ENCODE results near the gene STYXL1. TPM values are rescaled to one million over a fixed set of nuclear protein-coding genes. Genes with fewer than 3 reads are reported as not detected.
"Not testable (repeated sequence)": the region's sequence is repeated elsewhere in the genome, so short reads cannot be mapped to it uniquely, and the experiment has no call there.

Gene STYXL1, protein sequence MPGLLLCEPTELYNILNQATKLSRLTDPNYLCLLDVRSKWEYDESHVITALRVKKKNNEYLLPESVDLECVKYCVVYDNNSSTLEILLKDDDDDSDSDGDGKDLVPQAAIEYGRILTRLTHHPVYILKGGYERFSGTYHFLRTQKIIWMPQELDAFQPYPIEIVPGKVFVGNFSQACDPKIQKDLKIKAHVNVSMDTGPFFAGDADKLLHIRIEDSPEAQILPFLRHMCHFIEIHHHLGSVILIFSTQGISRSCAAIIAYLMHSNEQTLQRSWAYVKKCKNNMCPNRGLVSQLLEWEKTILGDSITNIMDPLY
- 18.4 TPM for total RNA-seq

DNA sequence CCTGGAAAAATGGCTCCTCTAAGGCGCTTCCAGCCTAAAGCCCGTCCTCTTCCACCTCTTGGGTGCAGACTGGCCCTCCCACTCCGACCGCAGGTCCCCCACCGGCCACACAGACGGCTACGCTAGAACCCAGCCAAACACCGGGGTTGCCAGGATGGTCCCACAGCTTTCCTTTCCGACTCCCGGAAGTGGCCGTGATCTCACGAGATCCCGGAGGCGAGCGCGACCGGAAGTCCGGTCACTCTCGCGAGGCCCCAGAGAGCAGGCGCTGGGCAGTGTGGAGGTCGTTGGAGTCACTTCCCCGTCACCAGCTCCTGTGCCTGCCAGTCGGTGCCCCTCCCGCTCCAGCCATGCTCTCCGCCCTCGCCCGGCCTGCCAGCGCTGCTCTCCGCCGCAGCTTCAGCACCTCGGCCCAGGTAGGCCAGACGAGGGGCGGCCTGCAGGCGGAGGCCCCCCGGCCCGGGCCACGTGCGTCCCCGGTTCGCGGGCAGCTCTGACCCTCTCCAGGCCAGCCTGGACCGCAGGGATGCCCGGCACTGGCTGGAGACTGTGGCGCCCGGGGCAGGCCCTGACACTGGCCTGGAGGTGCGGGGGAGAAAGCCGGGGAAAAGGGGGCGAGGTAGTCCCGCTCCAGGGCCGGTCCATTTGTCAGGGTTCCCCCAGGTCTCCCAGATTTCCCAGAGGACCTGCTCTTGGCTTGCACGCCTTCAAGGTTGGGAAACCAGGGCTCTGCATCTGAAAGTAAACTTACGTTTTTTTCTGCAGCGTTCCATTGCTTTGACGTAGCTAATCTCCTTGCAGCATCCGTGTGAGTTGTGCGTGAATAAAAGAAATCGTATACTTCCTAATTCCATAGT lies at the start of gene STYXL1, which contains the start of gene MDH2:
TSS of gene STYXL1 (minus strand) at position 190 of the 857 bp plus-strand sequence. CDS start 17,477 bp downstream, outside the sequence.
TSS of gene MDH2 (plus strand) at position 296 of the 857 bp plus-strand sequence. CDS start at position 351, 55 bp downstream.
- peak; percentile 90 for DNase-seq

DNA sequence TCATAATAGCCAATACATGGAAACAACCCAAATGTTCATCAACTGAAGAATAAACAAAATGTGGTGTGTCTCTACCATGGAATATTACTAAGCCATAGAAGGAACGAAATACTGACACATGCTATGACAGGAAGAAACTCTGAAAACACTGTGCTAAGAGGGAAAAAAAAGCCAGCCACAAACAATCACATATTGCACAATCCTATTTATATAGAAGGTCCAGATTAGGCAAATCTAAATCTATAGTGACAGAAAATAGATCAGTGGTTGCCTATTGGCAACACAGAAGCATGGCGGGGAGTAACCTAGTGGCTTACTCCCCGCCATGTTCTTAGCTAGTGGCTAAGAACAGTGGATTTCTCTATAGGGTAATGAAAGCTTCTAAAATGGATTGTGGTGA lies 48.1 kb upstream of the STYXL1 start:
- no peak for DNase-seq

DNA sequence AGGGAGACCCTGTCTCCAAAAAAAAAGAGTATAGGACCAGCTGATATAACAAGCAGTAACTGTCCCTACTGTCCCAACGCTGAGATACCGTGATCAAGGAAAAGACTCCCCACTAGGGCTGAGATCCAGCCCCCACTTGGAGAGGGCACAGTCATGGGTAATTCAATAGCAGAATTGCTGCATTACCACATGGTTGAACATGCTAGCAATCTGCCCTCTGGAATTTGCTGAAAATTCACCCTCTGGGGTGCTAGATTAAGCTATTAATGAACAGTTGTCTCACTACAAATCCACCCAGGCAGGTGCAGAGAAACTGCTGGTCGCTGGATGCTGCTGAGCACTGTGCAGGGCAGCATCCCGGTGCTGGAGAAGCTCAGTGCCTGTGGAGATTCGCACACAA lies 46.5 kb upstream of the STYXL1 start:
- DNase-seq = not testable (repeated sequence)

DNA sequence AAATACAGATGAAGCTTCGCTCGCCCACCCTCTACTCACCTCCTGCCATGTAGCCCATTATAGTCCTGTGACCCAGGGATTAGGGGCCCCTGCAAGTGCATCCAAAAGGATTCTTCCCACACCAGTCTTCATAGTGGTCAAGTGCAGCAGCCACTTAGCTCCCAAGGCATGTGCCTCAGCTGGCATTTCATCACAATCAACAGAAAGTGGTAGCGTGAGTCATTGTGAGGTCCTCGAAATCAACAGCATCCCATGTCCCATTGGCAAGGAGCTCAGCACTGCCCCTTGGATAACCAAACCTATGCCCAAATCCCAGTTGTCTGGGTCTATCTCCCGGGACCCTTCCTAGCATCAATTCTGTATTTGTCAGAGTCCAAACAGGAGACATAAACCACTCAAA lies 45.7 kb upstream of the STYXL1 start:
- not testable (repeated sequence) for DNase-seq

DNA sequence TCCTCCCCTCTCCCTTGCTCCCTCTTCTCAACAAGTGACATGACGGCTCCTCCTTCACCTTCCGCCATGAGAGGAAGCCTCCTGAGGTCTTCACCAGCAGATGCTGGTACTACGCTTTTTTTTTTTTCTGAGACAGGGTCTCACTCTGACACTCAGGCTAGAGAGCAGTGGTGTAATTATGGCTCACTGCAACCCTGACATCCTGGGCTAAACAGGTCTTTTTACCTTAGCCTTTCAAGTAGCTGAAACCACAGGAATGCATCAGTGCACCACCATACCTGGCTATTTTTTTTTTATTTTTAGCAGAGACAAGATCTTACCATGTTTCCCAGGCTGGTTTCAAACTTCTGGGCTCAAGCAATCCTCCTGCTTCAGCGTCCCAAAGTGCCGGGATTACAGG lies 43.7 kb upstream of the STYXL1 start:
- no peak for DNase-seq

DNA sequence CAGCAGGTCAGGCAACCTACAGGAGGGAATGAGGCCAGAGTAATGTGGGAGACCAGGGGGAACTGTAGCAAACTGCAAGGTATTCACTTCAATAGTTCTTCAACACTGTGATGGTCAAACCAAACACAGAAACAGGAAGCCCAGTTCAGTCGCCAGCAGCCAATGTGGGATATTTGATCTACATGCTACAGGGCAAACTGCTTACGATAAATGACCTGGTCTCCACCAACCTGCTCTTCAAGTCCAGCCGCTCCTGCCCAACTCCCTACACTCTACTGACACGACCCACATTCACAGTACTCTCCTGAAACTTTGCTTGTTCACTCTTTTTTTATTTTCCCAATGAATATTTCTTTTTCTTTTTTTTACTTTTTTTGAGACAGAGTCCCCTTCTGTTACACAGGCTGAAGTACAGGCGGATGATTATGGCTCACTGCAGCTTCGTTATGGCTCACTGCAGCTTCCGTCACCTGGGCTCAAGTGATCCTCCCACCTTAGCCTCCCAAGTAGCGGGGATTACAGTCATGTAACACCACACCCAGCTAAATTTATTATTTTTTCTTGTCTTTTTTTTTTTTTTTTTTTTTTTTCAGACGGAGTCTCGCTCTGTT lies 42.2 kb upstream of the STYXL1 start:
- no peak for DNase-seq

DNA sequence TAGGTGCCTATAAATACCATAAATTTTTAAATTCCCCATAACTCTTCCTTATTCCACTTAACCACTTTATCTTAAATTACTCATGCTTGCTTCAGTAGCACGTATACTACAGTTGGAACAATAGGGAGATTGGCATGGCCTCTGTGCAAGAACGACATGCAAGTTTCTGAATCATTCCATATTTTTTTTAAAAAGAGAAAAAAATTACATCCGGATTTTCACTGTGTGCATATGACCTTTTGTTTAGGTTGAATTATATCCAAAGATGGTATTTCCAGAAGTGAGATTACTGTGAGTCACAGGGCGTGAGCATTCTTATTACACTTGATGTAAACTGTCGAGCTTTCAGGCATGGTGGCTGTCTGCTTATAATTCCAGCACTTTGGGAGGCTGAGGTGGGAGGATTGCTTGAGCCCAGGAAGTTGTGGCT lies 39.6 kb upstream of the STYXL1 start:
- not testable (repeated sequence) for DNase-seq

DNA sequence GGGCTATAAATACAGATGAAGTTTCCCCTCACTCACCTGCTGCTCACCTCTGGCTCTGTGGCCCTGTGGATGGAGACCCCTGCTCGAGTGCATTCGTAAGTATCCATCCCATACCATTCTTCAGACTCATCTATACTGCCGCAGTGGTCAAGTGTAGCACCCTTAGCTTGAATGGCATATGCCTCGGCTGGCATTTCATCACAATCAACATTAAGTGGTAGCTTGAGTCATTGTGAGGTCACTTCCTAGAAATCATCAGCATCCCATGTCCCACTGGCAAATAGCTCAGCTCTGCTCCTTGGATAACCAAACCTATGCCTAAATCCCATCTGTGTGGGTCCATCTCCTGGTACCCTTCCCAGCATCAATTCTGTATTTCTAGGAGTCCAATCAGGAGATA lies 38.3 kb upstream of the STYXL1 start:
- no peak for DNase-seq

DNA sequence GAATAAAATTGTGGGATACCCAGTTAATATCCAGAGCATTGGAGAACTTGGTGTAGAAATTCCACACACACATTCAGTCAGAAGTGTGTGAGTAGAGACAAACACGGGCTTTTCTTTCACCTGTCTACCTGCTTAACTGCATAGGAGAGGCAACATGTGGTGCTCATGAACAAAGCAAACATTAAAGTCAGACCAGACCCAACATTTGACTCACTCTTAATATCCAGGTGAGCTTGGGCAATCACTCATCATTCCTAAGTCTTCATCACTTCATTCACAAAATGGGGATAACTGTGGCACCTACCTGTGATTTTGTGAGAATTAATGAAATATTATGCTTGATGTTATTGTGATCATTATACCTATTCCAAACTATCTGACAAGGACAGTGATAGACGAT lies 36.3 kb upstream of the STYXL1 start:
- not testable (repeated sequence) for DNase-seq

DNA sequence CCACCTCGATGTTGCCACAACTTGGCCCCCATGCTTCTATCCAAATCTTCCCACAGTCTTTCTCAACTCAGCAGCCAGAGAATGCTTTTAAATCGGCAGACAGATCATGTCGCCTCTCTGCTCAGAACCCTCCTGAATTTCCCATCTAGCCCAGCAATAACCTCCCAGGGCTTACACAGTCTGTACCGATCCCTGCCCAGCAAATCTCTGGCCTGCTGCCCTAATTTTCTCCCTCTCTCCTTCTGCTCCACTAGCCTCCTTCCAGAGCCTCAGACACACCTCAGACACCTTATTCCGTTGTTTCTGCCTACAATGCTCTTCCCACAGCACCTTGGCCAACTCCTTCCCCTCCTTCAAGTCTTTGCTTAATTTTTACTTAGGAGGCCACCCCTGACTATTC lies 32.4 kb upstream of the STYXL1 start:
- no peak for DNase-seq

DNA sequence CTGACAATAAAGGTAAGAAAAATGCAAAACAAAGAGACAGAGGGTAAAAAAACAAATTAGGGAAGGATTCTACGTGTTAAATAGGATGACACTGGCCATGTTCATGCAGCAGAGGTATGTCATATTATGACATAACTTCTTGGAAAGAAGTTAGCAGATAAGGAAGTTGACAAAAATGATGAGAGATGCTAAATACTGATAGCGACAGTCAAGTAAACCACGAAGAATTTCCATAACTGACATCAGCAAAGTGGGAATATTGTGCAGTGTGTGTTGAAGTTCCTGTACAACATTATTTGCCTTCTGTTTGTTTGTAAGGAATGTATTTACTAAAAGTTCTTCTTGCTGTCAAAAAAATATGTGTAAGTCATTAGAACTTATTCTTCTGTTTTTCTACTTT lies 29.6 kb upstream of the STYXL1 start:
- no peak for DNase-seq

DNA sequence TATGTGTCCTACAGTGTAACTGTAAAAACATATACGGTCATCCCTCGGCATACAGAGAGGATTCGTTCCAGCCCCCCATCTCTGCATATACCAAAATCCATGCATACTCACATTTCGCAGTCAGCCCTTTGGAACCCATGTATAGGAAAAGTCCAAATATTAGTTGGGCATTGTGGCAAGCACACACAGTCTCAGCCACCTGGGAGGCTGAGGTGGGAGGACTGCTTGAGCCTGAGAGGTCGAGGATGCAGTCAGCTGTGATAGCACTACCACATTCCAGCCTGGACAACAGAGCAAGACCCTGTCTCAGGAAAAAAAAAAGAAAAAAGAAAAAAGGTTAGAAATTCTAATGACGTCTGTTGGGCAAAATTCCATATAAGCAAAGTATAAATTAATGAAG lies 29.2 kb upstream of the STYXL1 start:
- DNase-seq = no peak

DNA sequence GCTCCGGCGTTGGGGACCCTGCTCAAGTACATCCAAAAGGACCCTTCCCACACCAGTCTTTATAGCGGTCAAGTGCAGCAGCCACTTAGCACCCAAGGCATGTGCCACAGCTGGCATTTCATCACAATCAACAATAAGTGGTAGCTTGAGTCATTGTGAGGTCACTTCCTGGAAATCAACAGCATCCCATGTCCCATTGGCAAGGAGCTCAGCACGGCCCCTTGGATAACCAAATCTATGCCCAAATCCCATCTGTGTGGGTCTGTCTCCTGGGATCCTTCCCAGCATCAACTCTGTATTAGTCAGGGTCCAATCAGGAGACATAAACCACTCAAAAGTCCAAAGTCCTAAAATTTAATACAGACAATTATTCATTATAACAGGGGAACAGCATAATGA lies 27.2 kb upstream of the STYXL1 start:
- DNase-seq = no peak

DNA sequence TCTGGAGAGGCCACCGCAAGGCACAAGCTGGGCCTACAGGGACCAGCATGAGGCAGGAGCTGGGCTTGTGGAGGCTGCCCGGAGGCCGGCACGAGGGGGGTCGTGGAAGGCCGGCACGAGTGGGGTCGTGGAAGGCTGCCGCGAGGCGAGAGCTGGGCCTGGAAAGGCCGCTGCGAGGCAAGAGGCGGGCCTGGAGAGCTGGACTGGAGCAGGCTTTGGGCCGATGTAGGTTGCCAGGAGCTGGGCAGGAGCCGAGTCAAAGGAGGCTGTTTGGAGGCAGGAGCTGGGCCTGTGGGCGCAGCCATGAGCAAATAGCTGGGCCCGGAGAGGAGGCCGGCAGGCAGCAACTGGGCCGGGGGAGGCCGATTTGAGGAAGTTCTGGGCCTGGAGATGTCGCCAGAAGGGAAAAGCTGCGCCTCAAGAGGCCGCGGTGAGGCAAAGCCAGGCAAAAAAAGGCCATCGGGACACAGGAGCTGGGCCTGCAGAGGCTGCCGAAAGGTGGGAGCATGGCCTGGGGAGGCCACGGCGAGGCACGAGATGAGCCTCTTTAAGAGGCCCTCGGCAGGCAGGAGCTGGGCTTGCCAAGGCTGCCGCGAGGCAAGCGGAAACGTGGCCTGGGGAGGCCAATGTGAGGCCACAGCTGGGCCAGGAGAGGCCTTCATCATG lies 26.6 kb upstream of the STYXL1 start:
- no peak for DNase-seq

DNA sequence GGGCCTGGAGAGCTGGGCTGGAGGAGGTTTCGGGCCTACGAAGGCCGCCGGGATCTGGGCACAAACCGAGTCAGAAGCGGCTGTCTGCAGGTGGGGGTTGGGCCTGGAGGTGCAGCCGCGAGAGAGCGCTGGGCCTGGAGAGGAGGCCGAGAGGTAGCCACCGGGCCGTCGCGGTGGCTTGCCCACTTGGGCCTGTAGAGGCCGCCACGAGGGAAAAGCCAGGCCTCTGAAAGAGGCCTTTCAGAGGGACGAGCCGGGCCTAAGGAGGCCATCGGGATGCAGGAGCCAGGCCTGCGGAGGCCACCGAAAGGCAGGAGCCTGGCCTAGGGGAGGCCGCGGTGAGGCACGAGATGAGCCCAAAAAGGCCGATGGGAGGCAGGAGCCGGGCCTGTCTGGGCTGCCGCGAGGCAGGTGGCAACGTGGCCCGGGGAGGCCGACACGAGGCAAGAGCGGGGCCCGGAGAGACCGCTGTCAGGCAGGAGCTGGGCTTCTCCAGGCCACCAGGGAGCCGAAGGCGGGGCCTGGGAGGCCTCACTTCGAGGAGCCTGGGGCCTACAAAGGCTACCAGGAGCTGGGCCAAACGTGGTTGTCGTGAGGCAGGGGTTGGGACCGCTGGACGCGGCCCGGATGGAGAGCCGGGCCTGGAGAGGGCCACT lies 25.7 kb upstream of the STYXL1 start:
- no peak for DNase-seq

DNA sequence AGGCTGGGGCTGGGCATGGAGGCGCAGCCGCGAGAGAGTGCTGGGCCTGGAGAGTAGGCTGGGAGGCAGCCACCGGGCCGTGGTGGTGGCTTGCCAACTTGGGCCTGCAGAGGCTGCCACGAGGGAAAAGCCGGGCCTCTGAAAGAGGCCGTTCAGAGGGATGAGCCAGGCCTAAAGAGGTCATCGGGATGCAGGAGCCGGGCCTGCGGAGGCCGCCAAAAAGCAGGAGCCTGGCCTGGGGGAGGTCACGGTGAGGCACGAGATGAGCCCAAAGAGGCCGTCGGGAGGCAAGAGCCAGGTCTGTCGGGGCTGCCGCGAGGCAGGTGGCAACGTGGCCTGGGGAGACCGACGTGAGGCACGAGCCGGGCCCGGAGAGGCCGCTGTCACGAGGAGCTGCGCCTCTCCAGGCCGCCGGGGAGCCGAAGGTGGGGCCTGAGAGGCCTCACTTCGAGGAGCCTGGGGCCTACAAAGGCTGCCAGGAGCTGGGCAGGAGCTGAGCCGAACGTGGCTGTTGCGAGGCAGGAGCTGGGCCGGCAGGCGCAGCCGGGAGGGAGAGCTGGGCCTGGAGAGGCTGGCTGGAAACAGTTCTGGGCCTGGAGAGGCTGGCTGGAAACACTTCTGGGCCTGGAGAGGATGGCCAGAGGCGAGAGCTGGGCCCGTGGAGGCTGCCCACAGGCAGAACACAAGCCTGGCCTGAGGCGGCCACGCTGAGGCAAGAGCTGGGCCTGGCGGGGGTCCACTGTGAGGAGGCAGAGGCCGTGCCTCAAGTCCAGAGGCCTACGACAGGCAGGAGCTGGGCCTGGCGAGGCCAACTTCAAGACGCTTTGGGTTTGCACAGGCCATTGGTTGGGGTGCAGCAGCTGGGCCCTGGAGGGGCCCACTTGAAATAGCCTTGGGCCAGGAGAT lies 24.7 kb upstream of the STYXL1 start:
- no peak for DNase-seq

DNA sequence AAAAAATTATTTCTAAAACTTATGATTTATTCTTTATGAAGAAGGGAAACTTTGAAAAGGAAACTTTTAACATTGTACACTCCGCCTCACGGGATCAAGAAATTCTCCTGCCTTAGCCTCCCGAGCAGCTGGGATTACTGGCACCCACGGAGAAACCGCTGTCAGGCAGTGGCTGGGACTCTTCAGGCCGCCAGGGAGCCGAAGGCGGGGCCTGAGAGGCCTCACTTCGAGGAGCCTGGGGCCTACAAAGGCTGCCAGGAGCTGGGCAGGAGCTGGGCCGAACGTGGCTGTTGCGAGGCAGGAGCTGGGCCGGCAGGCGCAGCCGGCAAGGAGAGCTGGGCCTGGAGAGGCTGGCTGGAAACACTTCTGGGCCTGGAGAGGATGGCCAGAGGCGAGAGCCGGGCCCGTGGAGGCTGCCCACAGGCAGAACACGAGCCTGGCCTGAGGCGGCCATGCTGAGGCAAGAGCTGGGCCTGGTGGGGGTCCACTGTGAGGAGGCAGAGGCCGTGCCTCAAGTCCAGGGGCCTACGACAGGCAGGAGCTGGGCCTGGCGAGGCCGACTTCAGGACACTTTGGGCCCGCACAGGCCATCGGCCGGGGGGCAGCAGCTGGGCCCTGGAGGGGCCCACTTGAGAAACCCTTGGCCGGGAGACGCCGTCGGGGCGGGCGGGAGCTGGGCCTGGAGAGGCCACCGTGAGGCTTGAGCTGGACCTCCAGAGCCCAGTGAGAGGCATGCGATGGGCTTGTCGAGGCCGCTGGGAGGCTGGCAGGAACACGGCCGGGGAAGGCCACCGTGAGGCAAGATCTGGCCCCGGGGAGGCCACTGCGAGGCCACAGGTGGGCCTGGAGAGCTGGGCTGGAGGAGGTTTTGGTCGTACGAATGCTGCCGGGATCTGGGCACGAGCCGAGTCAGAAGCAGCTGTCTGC lies 23.8 kb upstream of the STYXL1 start:
- no peak for DNase-seq

DNA sequence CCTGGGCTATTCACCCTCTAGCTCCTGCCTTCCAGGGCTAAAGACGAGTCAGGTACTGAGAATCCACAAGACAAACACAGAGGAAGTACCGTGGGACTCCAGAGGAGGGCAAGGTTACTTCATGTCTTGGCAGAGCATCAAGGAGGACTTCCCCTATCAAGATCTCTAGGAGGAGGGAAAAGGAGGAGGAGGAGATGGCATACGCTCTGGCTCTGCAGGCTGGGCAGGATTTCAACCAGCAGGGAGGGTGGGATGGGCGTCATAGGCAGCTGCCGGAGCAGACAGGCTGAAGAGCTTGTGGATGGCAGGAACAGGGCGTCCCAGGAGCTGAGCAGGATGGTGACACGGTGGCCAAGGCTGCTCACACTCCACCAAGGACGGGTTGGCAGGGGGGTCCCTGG lies 21.4 kb upstream of the STYXL1 start:
- DNase-seq = peak; percentile 64

DNA sequence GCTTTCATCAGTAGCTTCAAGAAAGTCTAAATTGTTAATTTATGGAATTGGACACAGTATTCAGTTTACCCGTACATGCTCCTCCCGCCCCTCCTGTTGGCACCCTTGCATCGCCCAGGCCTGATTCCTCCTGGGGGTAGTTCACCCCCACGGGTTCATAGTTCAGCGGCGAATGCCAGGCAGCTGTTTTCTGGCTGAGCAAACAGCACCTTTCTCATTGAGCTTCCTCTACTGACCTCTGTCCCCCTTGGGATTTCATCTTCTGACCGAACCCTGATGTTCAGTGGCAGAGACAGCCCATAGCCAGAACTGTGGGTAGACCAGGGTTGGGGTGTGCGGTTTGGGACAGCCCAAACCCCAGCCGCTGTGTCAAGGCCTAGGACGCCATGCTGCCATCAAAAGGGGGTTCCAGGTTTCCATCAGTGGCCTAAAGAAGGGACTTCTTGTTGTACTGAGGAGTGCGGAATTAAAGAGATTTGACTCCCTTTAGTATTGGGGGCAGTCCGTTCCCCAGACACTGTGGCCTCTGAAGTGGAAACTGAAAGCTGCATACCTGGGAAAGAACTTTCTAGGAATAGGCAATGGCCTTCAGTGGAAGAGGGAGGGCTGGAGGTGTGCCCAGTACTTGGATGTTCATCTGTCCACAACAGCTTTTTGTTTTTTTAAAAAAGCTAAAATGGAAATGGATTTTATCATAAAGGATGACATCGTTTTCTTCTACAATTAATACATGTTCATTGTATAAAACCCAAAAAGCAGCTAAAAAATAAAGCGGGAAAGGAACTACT lies 19.1 kb upstream of the STYXL1 start:
- no peak for DNase-seq
